Skin epidermis (tissue), 12 donors: Measurements from ENCODE around the gene STT3B.
A peak's percentile ranks its signal among the peaks of the same experiment; 100 is the strongest.

Source experiments
- H3K27ac ChIP-seq, 21 experiments: fragments of 200-600 bp; sonication (generic) in 11 of 21; one replicate each; pipeline ENCODE4 v1.5.0; 2020; ENCODE audit warnings: mild to moderate bottlenecking in 3 of 21, inconsistent platforms in 2 of 21, moderate library complexity in 2 of 21
- H3K4me3 ChIP-seq, 7 experiments: fragments of 200-600 bp; sonication (generic) in 2 of 7; one replicate each; pipeline ENCODE4 v1.5.0; 2020; ENCODE audit warnings: inconsistent platforms in 2 of 7, mild to moderate bottlenecking in 2 of 7, moderate library complexity in 1 of 7

STT3B gene

DNA sequence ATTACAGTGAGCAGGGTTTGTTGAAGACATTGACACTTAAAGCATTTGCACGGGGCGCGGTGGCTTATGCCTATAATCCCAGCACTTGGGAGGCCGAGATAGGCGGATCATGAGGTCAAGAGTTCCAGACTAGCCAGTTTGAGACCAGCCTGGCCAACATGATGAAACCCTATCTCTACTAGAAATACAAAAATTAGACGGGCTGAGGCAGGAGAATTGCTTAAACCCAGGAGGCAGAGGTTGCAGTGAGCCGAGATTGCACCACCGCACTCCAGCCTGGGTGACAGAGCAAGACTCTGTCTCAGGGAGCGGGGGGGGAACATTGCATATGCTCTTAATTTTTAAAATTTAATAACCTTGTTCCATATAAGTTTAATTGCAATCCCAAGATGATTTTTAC is 11.9 kb downstream of the STT3B start:
- H3K27ac ChIP-seq = peak overlapping the region in 6 of 21 experiments; percentile 3 to 61 (median 29)

DNA sequence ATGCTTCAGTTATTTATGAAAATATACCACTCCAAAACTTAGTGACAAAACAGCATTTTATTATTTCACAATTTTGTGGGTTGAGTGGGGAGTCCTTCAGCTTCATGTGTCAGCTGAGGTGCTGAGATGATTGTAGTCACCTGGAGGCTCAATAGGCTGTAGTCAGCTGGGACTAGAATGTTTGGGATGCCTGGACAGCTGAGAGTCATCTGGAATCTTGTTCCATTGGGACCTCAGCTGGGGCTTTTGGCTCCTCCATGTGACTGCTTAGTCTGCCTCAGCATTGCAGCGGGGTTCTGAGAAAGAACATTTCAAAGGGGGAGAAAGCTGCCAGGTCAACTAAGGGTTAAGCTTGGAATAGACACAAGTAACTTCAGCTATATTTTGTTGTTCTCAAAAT is 13.4 kb downstream of the STT3B start:
- Histone ChIP-seq H3K4me3 (no peak overlapping the region), H3K27ac (peak overlapping the region in 1 of 21 experiments; percentile 1)

More for the DNA sequence above, 11.9 kb downstream of the STT3B start:
- H3K4me3 ChIP-seq = no peak overlapping the region

DNA sequence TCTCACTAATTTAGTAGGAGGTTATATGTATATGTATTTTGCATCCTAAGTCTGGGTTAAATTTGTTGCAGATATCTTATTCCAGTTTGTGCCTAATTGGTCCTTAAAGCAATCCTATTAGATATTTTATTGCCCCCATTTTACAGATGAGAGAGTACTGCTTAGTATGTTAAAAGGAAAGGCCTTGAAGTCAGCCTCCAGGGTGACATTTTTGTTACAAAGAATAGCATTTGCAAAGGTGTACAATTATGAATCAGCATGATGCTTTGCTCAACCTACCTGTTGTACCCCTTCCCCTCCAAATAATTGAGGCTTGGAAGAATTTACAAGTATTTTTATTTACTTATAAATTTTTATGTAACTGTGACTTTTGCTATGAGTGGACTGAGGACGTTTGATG is 14.0 kb downstream of the STT3B start:
- H3K27ac ChIP-seq = peak overlapping the region in 1 of 21 experiments; percentile 1
- H3K4me3 ChIP-seq = no peak overlapping the region

DNA sequence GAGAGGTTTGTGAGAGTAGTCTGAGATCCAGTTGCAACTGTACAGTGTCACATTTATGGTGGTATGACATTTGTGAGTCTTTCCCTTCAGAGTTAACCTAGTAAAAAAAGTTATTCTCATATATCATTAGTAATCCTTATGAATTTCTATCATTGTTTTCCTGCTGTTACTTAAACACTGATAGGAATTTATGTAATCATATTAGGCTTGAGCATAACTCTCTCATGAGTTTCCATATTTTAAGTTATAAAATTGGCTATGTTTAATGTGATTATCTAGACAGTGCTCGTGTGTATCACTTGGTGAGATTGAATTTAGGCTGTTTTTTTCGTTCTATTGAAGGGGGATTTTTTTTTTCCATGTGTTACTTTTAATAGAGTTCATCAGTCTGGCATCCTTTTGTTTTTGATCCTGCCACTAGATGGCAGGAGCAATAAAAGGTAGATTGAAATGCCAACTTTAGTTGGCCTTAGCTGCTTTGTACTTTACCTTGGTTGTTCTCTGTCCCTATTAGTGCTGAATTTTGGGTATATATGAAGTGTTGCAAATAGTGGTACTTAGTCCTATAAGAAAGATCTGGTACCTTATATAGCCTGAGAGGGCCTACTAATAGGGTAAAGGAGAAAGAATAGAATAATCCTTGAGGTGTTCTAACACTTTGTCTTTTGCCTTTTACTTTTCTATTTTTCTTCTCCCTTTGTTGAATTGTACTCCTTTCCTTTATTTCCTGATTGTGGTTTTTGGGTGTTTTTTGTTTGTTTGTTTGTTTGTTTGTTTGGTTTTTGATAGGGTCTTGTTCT is 17.9 kb downstream of the STT3B start:
- Histone ChIP-seq H3K4me3 (no peak overlapping the region), H3K27ac (peak overlapping the region in 1 of 21 experiments; percentile 14)

DNA sequence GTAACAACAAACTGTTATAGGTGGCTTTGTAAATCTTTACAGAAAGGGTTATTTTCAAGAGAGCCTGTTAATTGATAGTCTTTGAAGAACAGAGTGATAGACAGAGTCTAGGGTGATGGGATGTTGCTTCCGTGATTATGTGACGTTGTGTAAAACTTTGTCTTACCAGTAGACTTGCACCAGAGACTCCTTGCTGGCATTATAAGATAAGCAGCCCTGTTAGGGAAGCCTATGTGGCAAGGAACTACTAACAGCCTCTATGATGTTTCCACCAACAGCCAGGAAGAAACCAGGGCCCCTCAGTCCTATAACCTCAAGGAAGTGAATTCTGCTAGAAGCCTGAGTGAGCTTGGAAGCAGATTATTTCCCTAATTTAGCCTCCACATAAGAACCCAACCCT is 18.9 kb downstream of the STT3B start:
- Histone ChIP-seq H3K27ac (no peak overlapping the region), H3K4me3 (no peak overlapping the region)

DNA sequence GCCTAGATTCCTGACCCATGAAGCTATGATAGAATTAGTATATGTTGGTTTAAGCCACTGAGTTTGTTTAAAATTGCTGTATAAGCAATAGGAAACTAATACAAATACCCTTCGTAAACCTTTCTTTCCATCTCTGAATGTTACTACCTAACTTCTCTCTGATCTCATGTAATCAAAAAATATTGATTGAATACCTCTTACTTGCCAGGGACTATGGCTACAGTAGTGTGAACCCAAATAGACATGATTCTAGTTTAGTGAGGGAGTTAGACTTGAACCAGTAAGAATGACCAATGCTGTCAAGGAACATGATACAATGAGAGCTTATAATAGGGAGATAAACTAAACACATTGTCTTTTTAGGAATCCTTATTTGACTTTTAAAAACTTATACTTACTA is 19.4 kb downstream of the STT3B start:
- H3K27ac ChIP-seq = no peak overlapping the region
- no peak overlapping the region for H3K4me3 ChIP-seq

DNA sequence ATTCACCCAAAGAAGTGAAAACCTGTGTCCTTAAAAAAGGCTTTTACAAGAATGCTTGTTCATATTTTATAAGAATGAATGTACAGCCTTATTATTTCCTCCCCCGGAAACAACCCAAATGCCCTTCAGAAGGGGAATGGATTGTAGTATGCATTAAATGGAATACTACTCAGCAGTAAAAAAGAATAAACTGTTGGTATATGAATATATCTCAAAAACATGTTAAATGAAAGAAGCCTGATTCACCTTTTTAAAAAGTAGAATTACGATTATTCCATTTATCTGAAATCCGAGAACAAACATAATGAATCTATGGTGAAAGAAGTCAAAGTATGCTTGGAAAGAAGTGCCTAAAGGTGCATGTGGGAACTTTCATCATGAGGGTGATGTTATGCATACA is 20.5 kb downstream of the STT3B start:
- Histone ChIP-seq H3K4me3 (no peak overlapping the region), H3K27ac (no peak overlapping the region)

DNA sequence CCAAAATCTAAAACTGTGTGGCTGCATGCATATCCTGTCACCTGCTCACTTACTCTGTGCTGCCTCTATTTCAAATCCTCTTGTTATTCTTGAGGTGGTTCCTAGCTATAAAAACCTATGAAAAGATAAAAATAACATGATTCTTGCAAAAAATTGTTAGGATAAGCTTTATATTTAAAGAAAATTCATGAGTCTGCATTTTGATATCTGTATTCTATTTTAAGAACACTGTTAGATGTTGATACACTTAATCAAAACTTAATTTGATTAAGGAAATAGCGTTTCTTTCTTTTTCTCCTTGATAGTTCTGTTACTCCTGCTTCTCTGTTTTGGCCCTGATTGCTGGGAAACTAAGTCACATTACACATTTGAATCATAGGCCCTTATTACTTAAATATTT is 22.5 kb downstream of the STT3B start:
- Histone ChIP-seq H3K27ac (no peak overlapping the region), H3K4me3 (no peak overlapping the region)

DNA sequence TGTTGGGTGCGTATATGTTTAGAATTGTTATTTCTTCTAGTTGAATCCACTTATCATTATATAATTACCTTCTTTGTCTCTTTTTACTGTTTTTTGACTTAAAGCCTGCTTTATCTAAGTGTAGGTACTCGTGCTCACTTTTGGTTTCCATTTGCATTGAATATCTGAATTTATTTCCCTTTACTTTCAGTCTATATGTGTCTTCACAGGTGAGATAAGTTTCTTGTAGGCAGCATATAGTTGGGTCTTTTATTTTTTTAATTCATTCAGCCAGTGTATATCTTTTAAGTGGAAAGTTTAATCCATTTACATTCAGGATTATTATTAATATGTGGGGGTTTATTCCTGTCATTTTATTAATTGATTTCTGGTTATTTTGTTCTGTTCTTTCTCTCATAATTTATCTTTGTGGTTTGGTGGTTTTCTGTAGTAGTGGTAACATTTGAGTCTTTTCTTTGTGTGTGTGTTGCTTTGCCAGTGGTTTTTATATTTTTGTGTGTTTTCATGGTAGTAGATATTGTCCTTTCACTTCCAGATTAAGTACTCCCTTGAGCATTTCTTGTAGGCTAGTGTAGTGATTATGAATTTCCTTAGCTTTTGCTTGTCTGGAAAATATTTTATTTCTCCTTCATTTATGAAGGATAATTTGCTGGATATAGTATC is 27.3 kb downstream of the STT3B start:
- H3K4me3 ChIP-seq = no peak overlapping the region
- H3K27ac ChIP-seq = no peak overlapping the region

DNA sequence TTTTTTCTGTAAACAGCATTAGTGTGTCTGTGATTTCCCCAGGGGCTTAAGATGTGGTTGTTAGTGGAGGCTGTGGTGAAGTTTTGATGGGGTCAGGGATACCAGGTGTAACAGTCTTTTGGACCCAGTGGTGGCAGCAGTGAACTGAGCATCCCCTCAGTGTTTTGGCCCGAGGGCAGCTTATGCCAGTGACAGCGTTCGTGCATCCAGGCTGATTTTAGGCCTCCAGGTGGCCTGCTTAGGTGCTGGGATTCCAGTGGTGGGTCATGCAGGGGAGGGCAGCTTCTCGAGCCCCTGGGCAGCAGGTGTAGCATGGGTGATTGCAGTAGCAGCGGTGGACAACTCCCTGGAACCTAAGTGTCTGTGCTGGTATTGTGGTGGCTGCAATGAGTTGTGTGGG is 29.2 kb downstream of the STT3B start:
- Histone ChIP-seq H3K27ac (no peak overlapping the region), H3K4me3 (no peak overlapping the region)

DNA sequence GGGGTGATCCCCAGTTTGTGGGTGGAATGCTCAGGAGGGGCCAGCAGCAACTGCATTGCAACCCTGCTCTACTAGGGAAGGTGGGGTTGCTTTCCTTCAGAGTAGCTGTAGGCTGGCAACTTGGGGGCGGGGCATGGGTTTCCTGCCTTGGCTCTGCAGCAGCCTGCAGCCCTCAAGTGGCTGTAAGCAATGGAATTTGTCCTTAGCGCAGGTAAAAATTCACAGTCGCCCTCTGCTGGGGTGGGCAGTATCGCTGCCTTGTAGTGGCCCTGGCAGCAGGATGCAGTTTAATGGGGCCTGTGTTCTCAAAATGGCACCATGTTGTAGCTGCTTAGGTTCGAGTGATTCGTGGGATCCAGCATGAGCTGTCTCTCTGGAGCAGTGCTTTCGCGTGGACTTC is 29.8 kb downstream of the STT3B start:
- Histone ChIP-seq H3K27ac (no peak overlapping the region), H3K4me3 (no peak overlapping the region)

DNA sequence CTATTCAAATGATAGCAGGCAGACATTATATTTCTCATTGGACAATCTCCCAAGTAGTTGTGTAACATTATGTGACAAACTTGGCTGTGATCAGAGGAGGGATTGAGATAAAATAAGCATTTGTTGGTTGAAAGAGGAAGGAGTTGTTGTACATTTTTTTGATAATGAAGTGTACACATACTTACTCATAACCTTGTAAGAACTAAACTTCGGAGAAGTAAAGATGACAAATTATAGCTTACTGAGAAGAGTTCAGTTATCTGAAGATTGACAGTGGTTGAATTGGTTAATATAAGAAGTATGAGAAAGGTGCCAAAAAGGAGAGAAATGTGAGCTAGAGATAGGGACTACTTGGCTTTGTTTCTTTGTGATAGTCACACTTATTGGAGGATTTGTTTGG is 32.6 kb downstream of the STT3B start:
- H3K27ac ChIP-seq = no peak overlapping the region

DNA sequence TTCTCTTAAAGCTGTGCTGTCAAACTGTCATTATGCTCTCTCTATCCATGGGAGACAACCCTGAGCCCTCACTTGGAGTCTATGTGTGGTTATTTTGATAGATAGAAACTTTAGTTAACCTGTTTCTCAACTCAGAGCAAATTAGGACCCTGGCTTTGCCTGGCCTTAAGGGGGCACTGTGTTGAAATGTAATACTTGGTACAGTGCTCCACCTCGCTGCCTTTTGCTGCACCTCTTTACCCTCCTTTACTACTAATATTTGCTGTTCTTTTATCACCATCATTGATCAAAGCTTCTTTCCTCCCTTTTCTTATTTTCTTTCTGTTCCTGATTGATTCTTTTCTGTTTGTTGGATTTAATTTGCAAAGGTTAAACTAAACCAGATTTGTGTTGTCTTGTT is 34.3 kb downstream of the STT3B start:
- Histone ChIP-seq H3K4me3 (no peak overlapping the region), H3K27ac (no peak overlapping the region)

More for the DNA sequence above, 32.6 kb downstream of the STT3B start:
- H3K4me3 ChIP-seq = no peak overlapping the region

DNA sequence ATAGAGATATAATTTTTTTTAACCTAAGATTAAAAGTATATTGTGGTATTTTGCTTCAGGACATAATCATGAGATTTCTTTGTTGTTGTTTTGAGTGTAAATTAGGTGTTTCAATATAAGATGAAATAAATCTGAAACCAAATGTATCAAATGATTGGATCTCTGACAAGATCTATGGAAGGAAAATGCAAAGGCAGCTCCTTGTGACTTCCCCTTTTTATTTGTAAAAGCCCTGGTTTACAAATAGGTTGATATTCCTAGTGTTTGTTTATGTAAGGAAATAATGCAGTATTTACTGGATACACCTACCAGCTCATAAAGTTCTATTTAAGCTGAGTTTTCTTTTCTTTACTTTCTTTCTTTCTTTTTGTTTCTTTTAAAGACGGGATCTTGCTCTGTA is 35.9 kb downstream of the STT3B start:
- H3K4me3 ChIP-seq = no peak overlapping the region
- no peak overlapping the region for H3K27ac ChIP-seq

DNA sequence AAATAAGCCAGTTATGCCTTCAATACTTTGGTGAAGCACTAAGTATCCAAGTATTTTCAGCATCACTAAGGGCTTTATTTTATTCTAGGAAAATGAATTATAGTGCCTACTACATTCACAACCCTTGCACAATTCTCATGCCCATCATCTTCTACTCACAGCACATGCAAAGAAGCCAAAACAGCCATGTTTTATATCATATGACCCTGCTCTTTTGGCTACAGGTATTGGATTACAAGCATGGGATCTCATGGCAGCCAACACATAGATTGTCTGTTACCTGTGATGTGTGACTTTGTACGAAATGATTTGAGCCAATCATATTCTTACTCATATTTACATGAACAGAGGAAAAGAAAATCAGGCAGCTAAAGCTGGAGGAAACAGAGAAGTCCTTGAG is 38.6 kb downstream of the STT3B start:
- Histone ChIP-seq H3K4me3 (no peak overlapping the region), H3K27ac (no peak overlapping the region)

DNA sequence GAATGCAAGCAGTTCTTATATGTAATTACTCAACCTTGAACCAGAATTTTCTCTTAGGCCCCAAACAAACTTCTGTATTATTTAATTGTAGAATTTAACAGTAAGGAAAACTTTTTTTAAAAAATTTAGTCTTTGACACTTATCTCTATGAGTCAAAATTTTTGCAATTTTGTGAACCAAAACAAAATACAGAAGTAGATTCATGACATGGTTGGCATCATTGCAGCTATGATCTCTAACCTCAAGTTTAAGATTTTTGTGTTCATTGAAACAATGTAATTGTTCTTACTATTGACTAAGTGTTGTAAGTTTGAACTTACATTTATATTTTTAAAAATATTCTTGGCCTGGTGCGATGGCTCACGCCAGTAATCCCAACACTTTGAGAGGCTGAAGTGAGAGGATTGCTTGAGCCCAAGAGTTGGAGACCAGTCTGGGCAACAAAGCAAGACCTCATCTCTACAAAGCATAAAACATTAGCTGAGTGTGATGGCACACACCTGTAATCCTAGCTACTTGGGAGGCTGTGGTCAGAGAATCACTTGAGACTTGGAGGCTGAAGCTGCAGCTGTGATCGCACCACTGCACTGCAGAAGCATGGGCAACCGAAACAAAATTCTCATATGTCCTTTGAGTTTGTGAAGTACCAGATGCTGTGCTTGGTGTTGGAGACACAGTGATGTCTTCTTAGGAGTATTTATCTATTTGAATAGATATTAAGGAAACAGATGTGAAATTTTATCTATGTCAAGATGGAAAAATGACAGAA is 39.7 kb downstream of the STT3B start:
- H3K4me3 ChIP-seq = no peak overlapping the region

DNA sequence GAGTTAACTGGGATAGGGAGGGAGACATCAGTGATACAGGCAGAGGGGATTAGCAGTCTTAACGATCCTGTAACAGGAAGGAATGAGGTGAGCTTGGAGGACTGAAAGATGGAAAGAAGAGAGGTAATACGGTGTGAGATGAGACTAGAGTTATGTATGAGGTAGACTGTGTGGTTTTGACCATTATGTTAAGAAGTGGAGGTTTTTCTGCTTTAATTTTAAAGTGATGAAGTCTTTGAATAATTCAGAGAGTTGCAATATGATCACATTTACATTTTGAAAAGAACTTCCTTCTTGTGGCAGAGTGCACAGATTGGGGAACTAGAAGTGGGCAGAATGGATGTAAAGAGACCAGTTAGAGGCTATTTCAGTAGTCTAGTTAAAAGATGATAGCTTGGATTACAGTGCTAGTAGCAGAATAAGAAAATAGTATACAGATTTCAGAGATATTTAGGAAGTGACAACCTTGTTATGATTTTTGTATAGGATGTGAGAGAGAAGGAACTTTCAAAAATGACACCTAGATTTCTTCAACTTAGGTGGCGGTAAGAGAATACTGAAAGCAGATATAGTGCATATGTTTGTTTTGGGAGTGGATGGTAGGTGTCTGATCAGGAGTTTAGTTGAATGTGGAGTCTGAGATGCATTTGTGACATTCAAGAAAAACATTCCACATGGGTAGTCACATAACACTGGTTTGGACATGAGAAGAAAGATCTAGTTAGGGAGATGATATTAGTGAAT is 40.5 kb downstream of the STT3B start:
- Histone ChIP-seq H3K27ac (no peak overlapping the region), H3K4me3 (no peak overlapping the region)

More for the DNA sequence above, 39.7 kb downstream of the STT3B start:
- no peak overlapping the region for H3K27ac ChIP-seq

DNA sequence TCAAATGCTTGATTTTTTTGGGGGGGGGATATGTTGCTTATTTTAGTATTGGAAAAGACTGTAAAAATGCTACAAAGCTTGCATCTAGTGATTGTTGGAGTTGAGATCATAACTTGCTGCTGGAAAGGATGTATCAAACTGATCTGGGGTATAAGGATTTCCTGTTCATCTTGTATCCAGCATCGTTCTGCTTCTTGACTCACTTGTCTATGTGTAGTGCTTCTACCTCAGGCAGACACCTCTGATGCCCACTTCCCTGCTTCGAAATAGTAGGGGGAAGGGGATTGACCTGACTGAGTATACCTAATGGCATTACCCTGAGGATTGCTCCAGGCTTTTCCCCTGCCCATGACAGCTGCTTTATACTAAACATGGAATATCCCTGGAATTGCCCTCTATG is 42.7 kb downstream of the STT3B start:
- H3K4me3 ChIP-seq = no peak overlapping the region
- no peak overlapping the region for H3K27ac ChIP-seq

DNA sequence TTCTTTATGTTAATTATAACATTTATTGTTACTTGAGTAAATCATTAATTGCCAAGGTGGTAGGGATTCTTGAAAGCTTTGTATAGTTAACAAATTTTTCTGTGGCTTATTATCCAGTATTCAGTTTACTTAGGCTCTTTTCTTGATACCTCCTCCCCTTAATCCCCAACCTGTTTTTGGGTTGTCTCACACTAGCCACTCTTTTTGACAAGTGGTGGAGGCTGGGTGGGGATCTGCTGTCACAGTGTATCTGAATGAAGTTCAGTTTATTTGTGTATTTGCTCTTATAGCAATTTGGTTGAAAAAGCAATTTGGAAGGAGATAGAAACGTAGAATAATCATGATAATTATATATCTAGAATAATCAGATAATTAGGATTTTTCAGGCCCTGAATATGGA is 43.8 kb downstream of the STT3B start:
- no peak overlapping the region for H3K27ac ChIP-seq
- no peak overlapping the region for H3K4me3 ChIP-seq

DNA sequence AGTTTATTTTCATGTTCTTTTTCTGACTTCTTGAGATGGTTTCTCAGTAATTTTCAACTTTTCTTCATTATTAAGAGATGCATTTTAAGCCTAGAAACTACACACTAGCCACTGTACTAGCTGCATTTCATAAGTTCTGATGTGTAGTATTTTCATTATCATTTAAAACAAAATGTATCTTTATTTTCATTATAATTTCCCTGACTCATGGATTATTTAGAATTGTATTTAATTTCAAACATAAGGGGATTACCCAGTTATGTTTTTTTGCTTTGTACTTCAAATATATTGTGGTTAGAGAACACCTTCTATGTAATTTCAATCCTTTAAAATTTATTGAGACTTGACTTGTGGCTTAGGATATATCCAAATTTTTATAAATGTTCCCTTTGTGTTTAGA is 44.5 kb downstream of the STT3B start:
- Histone ChIP-seq H3K4me3 (no peak overlapping the region), H3K27ac (no peak overlapping the region)
